GM23338 (cell line): Measurements from ENCODE around the gene CNDP1. TPM values are rescaled to one million over a fixed set of nuclear protein-coding genes. Genes with fewer than 3 reads are reported as not detected.

ENCODE experiments used
- ATAC-seq: fragments of 200-7000 bp; cut with Tn5 transposase; 3 replicates; pipeline ENCODE4 v1.9.1; 2020
- DNase-seq: peaks from one replicate; pipeline ENCODE4 v3.0.0-alpha.2; 2015; ENCODE audit warnings: low spot score
- H2AFZ ChIP-seq: fragments of 200-600 bp; sonication (generic); 2 replicates; pipeline ENCODE4 v1.8.0; 2016; ENCODE audit warnings: antibody characterized with exemption, mild to moderate bottlenecking, moderate library complexity
- H3F3A ChIP-seq: fragments of 200-600 bp; sonication (generic); replicated peaks from 2 replicates; pipeline ENCODE4 v1.8.0; 2017; ENCODE audit warnings: antibody characterized with exemption, mixed run types, low read depth
- H3K27ac ChIP-seq: fragments of 200-600 bp; sonication (generic); 2 replicates; pipeline ENCODE4 v1.6.1; 2016; ENCODE audit warnings: low read depth
- H3K27me3 ChIP-seq: fragments of 200-600 bp; sonication (generic); 2 replicates; pipeline ENCODE4 v1.8.0; 2016; ENCODE audit warnings: mild to moderate bottlenecking, mixed run types, moderate library complexity; ENCODE audit not compliant: insufficient read depth
- H3K36me3 ChIP-seq: fragments of 200-600 bp; sonication (generic); 2 replicates; pipeline ENCODE4 v1.8.0; 2016; ENCODE audit warnings: mild to moderate bottlenecking; ENCODE audit not compliant: insufficient read depth
- H3K4me1 ChIP-seq: fragments of 200-600 bp; sonication (generic); 2 replicates; pipeline ENCODE4 v1.8.0; 2016; ENCODE audit warnings: mild to moderate bottlenecking, moderate library complexity; ENCODE audit not compliant: insufficient read depth
- H3K4me2 ChIP-seq: fragments of 200-600 bp; sonication (generic); 2 replicates; pipeline ENCODE4 v1.7.1; 2017; ENCODE audit warnings: mixed run types
- H3K4me3 ChIP-seq: fragments of 200-600 bp; sonication (generic); 2 replicates; pipeline ENCODE4 v1.6.1; 2016; ENCODE audit warnings: mixed run types
- H3K79me2 ChIP-seq: fragments of 200-600 bp; sonication (generic); replicated peaks from 2 replicates; pipeline ENCODE4 v1.8.0; 2017; ENCODE audit warnings: mild to moderate bottlenecking; ENCODE audit not compliant: insufficient read depth
- H3K9me2 ChIP-seq: fragments of 200-600 bp; sonication (generic); 2 replicates; pipeline ENCODE4 v1.8.0; 2017; ENCODE audit not compliant: insufficient read depth
- H4K20me1 ChIP-seq: fragments of 200-600 bp; sonication (generic); replicated peaks from 2 replicates; pipeline ENCODE4 v1.8.0; 2017; ENCODE audit warnings: mild to moderate bottlenecking; ENCODE audit not compliant: insufficient read depth
- H3K27ac Mint-ChIP-seq: 2 replicates; pipeline ENCODE4 v1.8.0; 2020; ENCODE audit warnings: inconsistent platforms, mild to moderate bottlenecking, moderate library complexity, mixed read lengths
- H3K27me3 Mint-ChIP-seq: 3 replicates; pipeline ENCODE4 v1.8.0; 2022; ENCODE audit warnings: low read depth, mild to moderate bottlenecking, moderate library complexity, mixed read lengths, inconsistent platforms; ENCODE audit not compliant: insufficient read depth, poor library complexity
- H3K36me3 Mint-ChIP-seq: 3 replicates; pipeline ENCODE4 v1.8.0; 2021; ENCODE audit warnings: low read depth, mild to moderate bottlenecking, inconsistent platforms, moderate library complexity, mixed read lengths
- H3K4me1 Mint-ChIP-seq: 3 replicates; pipeline ENCODE4 v1.8.0; 2020; ENCODE audit warnings: mild to moderate bottlenecking, inconsistent platforms, mixed read lengths
- H3K4me3 Mint-ChIP-seq: 3 replicates; pipeline ENCODE4 v1.8.0; 2021; ENCODE audit warnings: moderate library complexity, mild to moderate bottlenecking, inconsistent platforms, mixed read lengths
- H3K9me3 Mint-ChIP-seq: 3 replicates; pipeline ENCODE4 v1.8.0; 2020; ENCODE audit warnings: moderate library complexity, mild to moderate bottlenecking, inconsistent platforms, mixed read lengths
- CREB1 ChIP-seq: fragments of 250-450 bp; sonication (Bioruptor Pico); IDR thresholded peaks from 2 replicates; pipeline ENCODE4 v1.5.0; 2020; ENCODE audit warnings: low read depth, mild to moderate bottlenecking, moderate library complexity
- CTCF ChIP-seq, 2 experiments: fragments of 200-600 bp in 1 of 2; sonication (generic) in 1 of 2; conservative IDR thresholded peaks; 2 replicates each; pipeline versions ENCODE4 v1.5.1 to v1.6.1; 2016 to 2017; ENCODE audit warnings: antibody characterized with exemption in 2 of 2, low read depth in 2 of 2, mild to moderate bottlenecking in 2 of 2, moderate library complexity in 1 of 2
- EZH2 ChIP-seq: fragments of 200-600 bp; sonication (generic); IDR thresholded peaks from one replicate; pipeline ENCODE4 v1.8.0; 2017; ENCODE audit warnings: antibody characterized with exemption, mild to moderate bottlenecking, low read depth; ENCODE audit not compliant: unreplicated experiment
- EZH2phosphoT487 ChIP-seq: fragments of 200-600 bp; sonication (generic); IDR thresholded peaks from one replicate; pipeline ENCODE4 v1.8.1; 2018; ENCODE audit warnings: antibody characterized with exemption; ENCODE audit not compliant: unreplicated experiment
- JUNB ChIP-seq: IDR thresholded peaks from one replicate; pipeline ENCODE4 v1.6.1; 2016; ENCODE audit warnings: antibody characterized with exemption; ENCODE audit not compliant: unreplicated experiment
- NANOG ChIP-seq: IDR thresholded peaks from 2 replicates; pipeline ENCODE4 v1.6.1; 2016; ENCODE audit warnings: antibody characterized with exemption, borderline replicate concordance
- POLR2AphosphoS5 ChIP-seq: IDR thresholded peaks from 2 replicates; pipeline ENCODE4 v1.6.1; 2016; ENCODE audit warnings: antibody characterized with exemption, low read depth
- REST ChIP-seq: IDR thresholded peaks from one replicate; pipeline ENCODE4 v1.6.1; 2018; ENCODE audit warnings: antibody characterized with exemption; ENCODE audit not compliant: unreplicated experiment
- STAT1 ChIP-seq: IDR thresholded peaks from one replicate; pipeline ENCODE4 v1.6.1; 2016; ENCODE audit warnings: antibody characterized with exemption; ENCODE audit not compliant: unreplicated experiment
- ZNF114 ChIP-seq: fragments of 250-450 bp; sonication (Bioruptor Pico); IDR thresholded peaks from 2 replicates; pipeline ENCODE4 v1.5.0; 2020; ENCODE audit warnings: mild to moderate bottlenecking, moderate library complexity
- ZNF331 ChIP-seq: fragments of 250-450 bp; sonication (Bioruptor Pico); IDR thresholded peaks from 2 replicates; pipeline ENCODE4 v1.5.0; 2020; ENCODE audit warnings: low read depth, mild to moderate bottlenecking, moderate library complexity
- polyA plus RNA-seq: library from polyadenylated mRNA; unstranded; fragments of >200 nt; fragmentation: Nextera tagmentation; extraction: Ambion mirVana; gene quantifications from 2 replicates; pipeline ENCODE4 v1.2.1, GENCODE V29; 2016
- total RNA-seq: library from RNA; depleted of rRNA; stranded (reverse); fragments of >200 nt; shearing (Covaris generic); gene quantifications from 2 replicates; pipeline ENCODE4 v1.2.3, GENCODE V29; 2014
- TF ChIP-seq, protein P1 (sequence below): fragments of 250-450 bp; sonication (Bioruptor Pico); IDR thresholded peaks from 2 replicates; pipeline ENCODE4 v1.5.0; 2020; ENCODE audit warnings: mild to moderate bottlenecking, moderate library complexity
- TF ChIP-seq, protein P2 (sequence below): IDR thresholded peaks from 2 replicates; pipeline ENCODE4 v1.6.1; 2016; ENCODE audit warnings: antibody characterized with exemption

CNDP1 gene
- total and polyA plus RNA-seq, 2 experiments from 2014 or later: 0.03 to 0.11 TPM

DNA sequence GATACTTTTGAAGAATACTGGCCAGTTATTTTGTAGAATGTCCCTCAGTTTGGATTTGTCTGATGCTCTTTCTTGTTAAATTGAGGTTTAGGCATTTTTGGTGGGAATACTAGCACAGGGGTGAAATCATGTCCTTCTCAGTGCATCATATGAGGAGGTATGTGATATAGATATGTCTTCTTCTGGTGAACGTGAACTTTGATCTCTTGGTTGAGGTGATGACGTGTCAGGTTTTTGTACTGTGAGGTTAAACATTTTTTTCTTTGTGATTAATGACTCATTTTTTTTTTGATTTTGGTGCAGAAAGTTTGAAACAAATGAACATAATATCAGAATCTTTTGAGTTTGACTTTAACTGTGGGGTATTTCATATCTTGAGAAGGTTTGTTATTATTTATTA lies 74.4 kb downstream of the CNDP1 start:
- 0 out of 2 replicates have a peak, but pooled peaks cover 8% of the 10 kb centered on the region for H4K20me1 ChIP-seq
- H3K36me3 Mint-ChIP-seq: no peaks in the 10 kb centered on the region
- no peak overlapping the region for H3K4me2 ChIP-seq
- H3K27ac ChIP-seq: no peak overlapping the region
- DNase-seq: no peak
- no peak overlapping the region for H2AFZ ChIP-seq
- H3F3A ChIP-seq: no peaks in the 10 kb centered on the region
- no peaks in the 10 kb centered on the region for H3K27me3 ChIP-seq
- ATAC-seq: no peak
- no peak overlapping the region for H3K4me3 Mint-ChIP-seq
- no peak overlapping the region for H3K27ac Mint-ChIP-seq
- peaks cover 14% of the 10 kb centered on the region for H3K79me2 ChIP-seq
- no peaks in the 10 kb centered on the region; the same call in 1 of the 3 replicates for H3K4me1 Mint-ChIP-seq
- H3K27me3 Mint-ChIP-seq: peaks cover 6% of the 10 kb centered on the region
- no peaks in the 10 kb centered on the region; the same call in 1 of the 2 replicates for H3K9me2 ChIP-seq
- TF ChIP-seq NANOG: no peak
- TF ChIP-seq CREB1: no peak
- no peak for TF ChIP-seq JUNB
- TF ChIP-seq CTCF (conservative IDR thresholded peaks at IDR 0.05; ENCODE audit: low read depth in 2 of 2): no peak
- no peak for TF ChIP-seq EZH2
- no peak for TF ChIP-seq POLR2AphosphoS5
- TF ChIP-seq, protein P1, sequence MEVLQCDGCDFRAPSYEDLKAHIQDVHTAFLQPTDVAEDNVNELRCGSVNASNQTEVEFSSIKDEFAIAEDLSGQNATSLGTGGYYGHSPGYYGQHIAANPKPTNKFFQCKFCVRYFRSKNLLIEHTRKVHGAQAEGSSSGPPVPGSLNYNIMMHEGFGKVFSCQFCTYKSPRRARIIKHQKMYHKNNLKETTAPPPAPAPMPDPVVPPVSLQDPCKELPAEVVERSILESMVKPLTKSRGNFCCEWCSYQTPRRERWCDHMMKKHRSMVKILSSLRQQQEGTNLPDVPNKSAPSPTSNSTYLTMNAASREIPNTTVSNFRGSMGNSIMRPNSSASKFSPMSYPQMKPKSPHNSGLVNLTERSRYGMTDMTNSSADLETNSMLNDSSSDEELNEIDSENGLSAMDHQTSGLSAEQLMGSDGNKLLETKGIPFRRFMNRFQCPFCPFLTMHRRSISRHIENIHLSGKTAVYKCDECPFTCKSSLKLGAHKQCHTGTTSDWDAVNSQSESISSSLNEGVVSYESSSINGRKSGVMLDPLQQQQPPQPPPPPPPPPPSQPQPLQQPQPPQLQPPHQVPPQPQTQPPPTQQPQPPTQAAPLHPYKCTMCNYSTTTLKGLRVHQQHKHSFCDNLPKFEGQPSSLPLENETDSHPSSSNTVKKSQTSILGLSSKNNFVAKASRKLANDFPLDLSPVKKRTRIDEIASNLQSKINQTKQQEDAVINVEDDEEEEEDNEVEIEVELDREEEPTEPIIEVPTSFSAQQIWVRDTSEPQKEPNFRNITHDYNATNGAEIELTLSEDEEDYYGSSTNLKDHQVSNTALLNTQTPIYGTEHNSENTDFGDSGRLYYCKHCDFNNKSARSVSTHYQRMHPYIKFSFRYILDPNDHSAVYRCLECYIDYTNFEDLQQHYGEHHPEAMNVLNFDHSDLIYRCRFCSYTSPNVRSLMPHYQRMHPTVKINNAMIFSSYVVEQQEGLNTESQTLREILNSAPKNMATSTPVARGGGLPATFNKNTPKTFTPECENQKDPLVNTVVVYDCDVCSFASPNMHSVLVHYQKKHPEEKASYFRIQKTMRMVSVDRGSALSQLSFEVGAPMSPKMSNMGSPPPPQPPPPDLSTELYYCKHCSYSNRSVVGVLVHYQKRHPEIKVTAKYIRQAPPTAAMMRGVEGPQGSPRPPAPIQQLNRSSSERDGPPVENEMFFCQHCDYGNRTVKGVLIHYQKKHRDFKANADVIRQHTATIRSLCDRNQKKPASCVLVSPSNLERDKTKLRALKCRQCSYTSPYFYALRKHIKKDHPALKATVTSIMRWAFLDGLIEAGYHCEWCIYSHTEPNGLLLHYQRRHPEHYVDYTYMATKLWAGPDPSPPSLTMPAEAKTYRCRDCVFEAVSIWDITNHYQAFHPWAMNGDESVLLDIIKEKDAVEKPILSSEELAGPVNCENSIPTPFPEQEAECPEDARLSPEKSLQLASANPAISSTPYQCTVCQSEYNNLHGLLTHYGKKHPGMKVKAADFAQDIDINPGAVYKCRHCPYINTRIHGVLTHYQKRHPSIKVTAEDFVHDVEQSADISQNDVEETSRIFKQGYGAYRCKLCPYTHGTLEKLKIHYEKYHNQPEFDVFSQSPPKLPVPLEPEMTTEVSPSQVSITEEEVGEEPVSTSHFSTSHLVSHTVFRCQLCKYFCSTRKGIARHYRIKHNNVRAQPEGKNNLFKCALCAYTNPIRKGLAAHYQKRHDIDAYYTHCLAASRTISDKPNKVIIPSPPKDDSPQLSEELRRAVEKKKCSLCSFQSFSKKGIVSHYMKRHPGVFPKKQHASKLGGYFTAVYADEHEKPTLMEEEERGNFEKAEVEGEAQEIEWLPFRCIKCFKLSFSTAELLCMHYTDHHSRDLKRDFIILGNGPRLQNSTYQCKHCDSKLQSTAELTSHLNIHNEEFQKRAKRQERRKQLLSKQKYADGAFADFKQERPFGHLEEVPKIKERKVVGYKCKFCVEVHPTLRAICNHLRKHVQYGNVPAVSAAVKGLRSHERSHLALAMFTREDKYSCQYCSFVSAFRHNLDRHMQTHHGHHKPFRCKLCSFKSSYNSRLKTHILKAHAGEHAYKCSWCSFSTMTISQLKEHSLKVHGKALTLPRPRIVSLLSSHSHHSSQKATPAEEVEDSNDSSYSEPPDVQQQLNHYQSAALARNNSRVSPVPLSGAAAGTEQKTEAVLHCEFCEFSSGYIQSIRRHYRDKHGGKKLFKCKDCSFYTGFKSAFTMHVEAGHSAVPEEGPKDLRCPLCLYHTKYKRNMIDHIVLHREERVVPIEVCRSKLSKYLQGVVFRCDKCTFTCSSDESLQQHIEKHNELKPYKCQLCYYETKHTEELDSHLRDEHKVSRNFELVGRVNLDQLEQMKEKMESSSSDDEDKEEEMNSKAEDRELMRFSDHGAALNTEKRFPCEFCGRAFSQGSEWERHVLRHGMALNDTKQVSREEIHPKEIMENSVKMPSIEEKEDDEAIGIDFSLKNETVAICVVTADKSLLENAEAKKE: no peak
- TF ChIP-seq REST: no peak
- no peak for TF ChIP-seq ZNF331 (CRISPR knock-in tag)
- no peak for TF ChIP-seq STAT1
- TF ChIP-seq, protein P2, sequence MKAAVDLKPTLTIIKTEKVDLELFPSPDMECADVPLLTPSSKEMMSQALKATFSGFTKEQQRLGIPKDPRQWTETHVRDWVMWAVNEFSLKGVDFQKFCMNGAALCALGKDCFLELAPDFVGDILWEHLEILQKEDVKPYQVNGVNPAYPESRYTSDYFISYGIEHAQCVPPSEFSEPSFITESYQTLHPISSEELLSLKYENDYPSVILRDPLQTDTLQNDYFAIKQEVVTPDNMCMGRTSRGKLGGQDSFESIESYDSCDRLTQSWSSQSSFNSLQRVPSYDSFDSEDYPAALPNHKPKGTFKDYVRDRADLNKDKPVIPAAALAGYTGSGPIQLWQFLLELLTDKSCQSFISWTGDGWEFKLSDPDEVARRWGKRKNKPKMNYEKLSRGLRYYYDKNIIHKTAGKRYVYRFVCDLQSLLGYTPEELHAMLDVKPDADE: no peak
- no peak for TF ChIP-seq ZNF114 (CRISPR knock-in tag)
- no peak for TF ChIP-seq EZH2phosphoT487
- no peak overlapping the region for H3K4me3 ChIP-seq
- H3K9me3 Mint-ChIP-seq: no peaks in the 10 kb centered on the region
- no peaks in the 10 kb centered on the region for H3K36me3 ChIP-seq
- no peaks in the 10 kb centered on the region for H3K4me1 ChIP-seq
